HG03354 (cell line): ENCODE data around the gene P4HA2.

ENCODE experiments used
- ATAC-seq: cut with Tn5 transposase; IDR thresholded peaks from one replicate; pipeline ENCODE4 v1.9.1; 2021; ENCODE audit warnings: mild to moderate bottlenecking; ENCODE audit not compliant: unreplicated experiment, poor library complexity, severe bottlenecking

P4HA2 gene

GRCh38 chr5:132253452-132254320 is 26.0 kb upstream of the P4HA2 start:
- no peak for ATAC-seq

GRCh38 chr5:132253008-132253441 is 25.4 kb upstream of the P4HA2 start:
- no peak for ATAC-seq

- no peak for ATAC-seq
Measured at GRCh38 chr5:132251220-132251725, 23.6 kb upstream of the P4HA2 start.

GRCh38 chr5:132250547-132250946 is 22.9 kb upstream of the P4HA2 start:
- no peak for ATAC-seq

GRCh38 chr5:132246806-132247205 is 19.2 kb upstream of the P4HA2 start:
- no peak for ATAC-seq

GRCh38 chr5:132245593-132245992 is 17.9 kb upstream of the P4HA2 start:
- no peak for ATAC-seq

GRCh38 chr5:132243366-132243977 is 15.8 kb upstream of the P4HA2 start:
- no peak for ATAC-seq

- ATAC-seq = no peak
Measured at GRCh38 chr5:132239776-132240175, 12.1 kb upstream of the P4HA2 start.

- no peak for ATAC-seq
Measured at GRCh38 chr5:132238901-132239500, 11.3 kb upstream of the P4HA2 start.

- peak; percentile 88 for ATAC-seq
Measured at GRCh38 chr5:132238169-132238744, 10.6 kb upstream of the P4HA2 start.

GRCh38 chr5:132237670-132238069 is 10.0 kb upstream of the P4HA2 start:
- ATAC-seq = no peak

- ATAC-seq = no peak
Measured at GRCh38 chr5:132237141-132237540, 9.5 kb upstream of the P4HA2 start.

GRCh38 chr5:132235340-132235739 is 7.7 kb upstream of the P4HA2 start:
- ATAC-seq = no peak

- no peak for ATAC-seq
Measured at GRCh38 chr5:132234684-132235062, 7.0 kb upstream of the P4HA2 start.

GRCh38 chr5:132233811-132234683 is 6.4 kb upstream of the P4HA2 start:
- no peak for ATAC-seq

- ATAC-seq = no peak
Measured at GRCh38 chr5:132233081-132233480, 5.4 kb upstream of the P4HA2 start.

GRCh38 chr5:132232465-132232864 is 4.8 kb upstream of the P4HA2 start:
- no peak for ATAC-seq

GRCh38 chr5:132230871-132231270 is 3.2 kb upstream of the P4HA2 start:
- no peak for ATAC-seq

GRCh38 chr5:132229236-132229635 is 1.6 kb upstream of the P4HA2 start:
- no peak for ATAC-seq
